ENCODE results near the gene CDK18.

Gene CDK18

DNA sequence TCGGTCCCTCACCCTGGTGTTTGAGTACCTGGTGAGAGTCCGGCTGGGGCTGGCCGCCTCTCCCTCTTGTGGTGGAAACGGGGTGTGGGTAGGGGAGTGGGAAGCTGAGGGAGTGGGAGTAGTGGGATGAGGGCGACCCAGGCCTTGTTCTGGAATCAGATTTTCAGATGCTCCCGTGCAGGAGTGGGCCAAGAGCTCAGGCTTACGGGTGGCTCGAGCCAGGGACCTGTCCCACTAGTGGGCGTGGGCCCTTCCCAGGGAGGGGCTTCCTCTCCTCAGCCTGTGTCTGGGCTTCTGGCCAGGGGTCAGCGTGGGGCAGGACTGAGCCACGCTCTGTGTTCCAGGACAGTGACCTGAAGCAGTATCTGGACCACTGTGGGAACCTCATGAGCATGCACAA, 22.0 kb downstream of the CDK18 start:
- Histone ChIP-seq H3K9me3 (replicated peaks; ENCODE audit: insufficient read depth, low read length) (no peaks in the 10 kb centered on the region), H3K27ac (ENCODE audit: low read length) (no peak overlapping the region), H2AFZ (ENCODE audit: low read length) (no peak overlapping the region), H3K36me3 (replicated peaks; ENCODE audit: insufficient read depth, low read length) (no peaks in the 10 kb centered on the region), H3F3A (ENCODE audit: insufficient read depth, low read length) (no peaks in the 10 kb centered on the region), H3K79me2 (ENCODE audit: low read length) (no peaks in the 10 kb centered on the region), H3K27me3 (replicated peaks; ENCODE audit: insufficient read depth, low read length) (peaks cover 73% of the 10 kb centered on the region), H3K4me2 (ENCODE audit: low read depth, low read length) (no peak overlapping the region), H3K4me3 (ENCODE audit: low read length) (no peak overlapping the region), H3K9me2 (replicated peaks; ENCODE audit: insufficient read depth, low read length) (no peaks in the 10 kb centered on the region), H4K20me1 (ENCODE audit: insufficient read depth, low read length) (no peaks in the 10 kb centered on the region), H3K4me1 (ENCODE audit: low read length) (no peaks in the 10 kb centered on the region), H3K9ac (ENCODE audit: low read length) (no peak overlapping the region)
- TF ChIP-seq EZH2 (optimal IDR thresholded peaks at IDR 0.05; ENCODE audit: low read depth, low read length) (no peak), EZH2phosphoT487 (IDR thresholded peaks at IDR 0.05; ENCODE audit: low read length) (no peak)
- TF ChIP-seq, protein P1, sequence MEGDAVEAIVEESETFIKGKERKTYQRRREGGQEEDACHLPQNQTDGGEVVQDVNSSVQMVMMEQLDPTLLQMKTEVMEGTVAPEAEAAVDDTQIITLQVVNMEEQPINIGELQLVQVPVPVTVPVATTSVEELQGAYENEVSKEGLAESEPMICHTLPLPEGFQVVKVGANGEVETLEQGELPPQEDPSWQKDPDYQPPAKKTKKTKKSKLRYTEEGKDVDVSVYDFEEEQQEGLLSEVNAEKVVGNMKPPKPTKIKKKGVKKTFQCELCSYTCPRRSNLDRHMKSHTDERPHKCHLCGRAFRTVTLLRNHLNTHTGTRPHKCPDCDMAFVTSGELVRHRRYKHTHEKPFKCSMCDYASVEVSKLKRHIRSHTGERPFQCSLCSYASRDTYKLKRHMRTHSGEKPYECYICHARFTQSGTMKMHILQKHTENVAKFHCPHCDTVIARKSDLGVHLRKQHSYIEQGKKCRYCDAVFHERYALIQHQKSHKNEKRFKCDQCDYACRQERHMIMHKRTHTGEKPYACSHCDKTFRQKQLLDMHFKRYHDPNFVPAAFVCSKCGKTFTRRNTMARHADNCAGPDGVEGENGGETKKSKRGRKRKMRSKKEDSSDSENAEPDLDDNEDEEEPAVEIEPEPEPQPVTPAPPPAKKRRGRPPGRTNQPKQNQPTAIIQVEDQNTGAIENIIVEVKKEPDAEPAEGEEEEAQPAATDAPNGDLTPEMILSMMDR (IDR thresholded peaks at IDR 0.05; ENCODE audit: low read length): no peak
- no peak for DNase-seq

DNA sequence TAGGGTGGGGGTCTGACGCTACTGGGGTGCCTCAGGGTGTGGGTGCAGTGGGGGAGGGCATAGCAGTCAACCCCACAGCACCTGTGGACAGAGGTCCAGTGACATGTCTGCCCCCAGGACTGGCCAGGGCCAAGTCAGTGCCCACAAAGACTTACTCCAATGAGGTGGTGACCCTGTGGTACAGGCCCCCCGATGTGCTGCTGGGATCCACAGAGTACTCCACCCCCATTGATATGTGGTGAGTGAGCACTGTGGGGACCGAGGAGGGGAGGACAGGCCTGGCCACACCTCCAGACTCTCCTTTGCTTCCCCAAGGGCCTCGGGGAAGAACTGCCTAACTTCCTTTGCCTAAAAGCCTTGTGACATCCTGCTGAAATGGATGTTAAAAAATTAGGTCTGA, 23.5 kb downstream of the CDK18 start:
- TF ChIP-seq EZH2 (optimal IDR thresholded peaks at IDR 0.05; ENCODE audit: low read depth, low read length) (no peak), EZH2phosphoT487 (IDR thresholded peaks at IDR 0.05; ENCODE audit: low read length) (no peak)
- TF ChIP-seq, protein P1 (IDR thresholded peaks at IDR 0.05; ENCODE audit: low read length): no peak

DNA sequence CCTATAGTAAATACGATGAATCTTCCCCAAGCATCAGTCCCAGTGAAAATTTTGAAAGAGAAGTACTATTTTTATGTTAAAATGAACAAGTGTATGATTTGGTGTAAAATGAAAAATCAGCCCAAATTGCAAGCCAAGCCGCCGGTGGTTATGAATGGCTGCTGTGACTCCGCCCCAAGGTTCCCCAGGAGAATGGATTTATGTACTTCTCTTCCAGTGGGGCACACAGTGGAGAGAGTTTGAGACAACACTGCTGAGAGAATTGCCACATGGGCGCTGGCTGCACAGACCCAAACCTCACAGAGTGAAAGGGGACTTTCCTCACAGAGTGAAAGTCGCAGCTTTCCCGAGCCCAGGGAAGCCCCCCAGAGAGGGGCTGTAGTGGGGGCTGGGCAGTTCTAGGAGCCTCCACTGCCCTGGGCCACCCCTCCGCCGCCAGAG, 24.0 kb downstream of the CDK18 start:
- TF ChIP-seq EZH2phosphoT487 (IDR thresholded peaks at IDR 0.05; ENCODE audit: low read length): no peak
- TF ChIP-seq EZH2 (optimal IDR thresholded peaks at IDR 0.05; ENCODE audit: low read depth, low read length): no peak
- TF ChIP-seq, protein P1 (IDR thresholded peaks at IDR 0.05; ENCODE audit: low read length): no peak
- Histone ChIP-seq H3K4me2 (ENCODE audit: low read depth, low read length) (peak overlapping the region; percentile 91), H3K4me1 (ENCODE audit: low read length) (no peaks in the 10 kb centered on the region), H2AFZ (ENCODE audit: low read length) (peak overlapping the region; percentile 70; the same call in 1 of the 2 replicates), H4K20me1 (ENCODE audit: insufficient read depth, low read length) (no peaks in the 10 kb centered on the region), H3K4me3 (ENCODE audit: low read length) (peak overlapping the region; percentile 63), H3K9me2 (replicated peaks; ENCODE audit: insufficient read depth, low read length) (no peaks in the 10 kb centered on the region), H3K9me3 (replicated peaks; ENCODE audit: insufficient read depth, low read length) (no peaks in the 10 kb centered on the region), H3K9ac (ENCODE audit: low read length) (no peak overlapping the region; the same call in 1 of the 2 replicates), H3K79me2 (ENCODE audit: low read length) (no peaks in the 10 kb centered on the region), H3K27ac (ENCODE audit: low read length) (no peak overlapping the region), H3K36me3 (replicated peaks; ENCODE audit: insufficient read depth, low read length) (no peaks in the 10 kb centered on the region), H3K27me3 (replicated peaks; ENCODE audit: insufficient read depth, low read length) (peaks cover 77% of the 10 kb centered on the region), H3F3A (ENCODE audit: insufficient read depth, low read length) (no peaks in the 10 kb centered on the region)
- DNase-seq: no peak

More for the DNA sequence above, 23.5 kb downstream of the CDK18 start:
- Histone ChIP-seq H3K9ac (ENCODE audit: low read length) (no peak overlapping the region), H3K79me2 (ENCODE audit: low read length) (no peaks in the 10 kb centered on the region), H3K4me1 (ENCODE audit: low read length) (no peaks in the 10 kb centered on the region), H3K4me2 (ENCODE audit: low read depth, low read length) (no peak overlapping the region), H3K9me2 (replicated peaks; ENCODE audit: insufficient read depth, low read length) (no peaks in the 10 kb centered on the region), H3K27me3 (replicated peaks; ENCODE audit: insufficient read depth, low read length) (peaks cover 74% of the 10 kb centered on the region), H4K20me1 (ENCODE audit: insufficient read depth, low read length) (no peaks in the 10 kb centered on the region), H2AFZ (ENCODE audit: low read length) (no peak overlapping the region), H3K4me3 (ENCODE audit: low read length) (no peak overlapping the region), H3K36me3 (replicated peaks; ENCODE audit: insufficient read depth, low read length) (no peaks in the 10 kb centered on the region), H3K27ac (ENCODE audit: low read length) (no peak overlapping the region), H3F3A (ENCODE audit: insufficient read depth, low read length) (no peaks in the 10 kb centered on the region), H3K9me3 (replicated peaks; ENCODE audit: insufficient read depth, low read length) (no peaks in the 10 kb centered on the region)
- DNase-seq: no peak
